CD4-positive, alpha-beta T cell treated with Interleukin-2 at 100 ng/mL for 4 hours (primary cell): ENCODE results near the gene PHGDH.
"Not testable (repeated sequence)": the region's sequence is repeated elsewhere in the genome, so short reads cannot be mapped to it uniquely, and the experiment has no call there.

Source experiments
- DNase-seq: peaks from one replicate; pipeline ENCODE4 v3.0.0-alpha.2; 2020; ENCODE audit warnings: low spot score

The PHGDH gene

DNA sequence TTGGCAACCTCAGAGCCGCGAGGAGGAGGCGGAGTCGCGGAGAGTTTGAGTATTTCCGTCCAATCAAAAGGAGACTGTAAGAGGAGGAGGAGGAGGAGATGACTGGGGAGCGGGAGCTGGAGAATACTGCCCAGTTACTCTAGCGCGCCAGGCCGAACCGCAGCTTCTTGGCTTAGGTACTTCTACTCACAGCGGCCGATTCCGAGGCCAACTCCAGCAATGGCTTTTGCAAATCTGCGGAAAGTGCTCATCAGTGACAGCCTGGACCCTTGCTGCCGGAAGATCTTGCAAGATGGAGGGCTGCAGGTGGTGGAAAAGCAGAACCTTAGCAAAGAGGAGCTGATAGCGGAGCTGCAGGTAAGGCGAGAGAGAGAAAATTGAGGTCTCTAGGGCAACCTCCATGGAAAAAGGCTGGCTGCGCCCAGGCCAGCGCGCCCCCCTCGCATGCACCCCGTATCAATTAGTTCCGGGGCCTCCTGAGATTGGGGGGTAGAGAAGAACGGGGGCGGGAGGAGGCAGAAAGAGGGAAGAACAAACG is at the start of gene PHGDH:
Gene PHGDH (plus strand): TSS at position 131 of the 538 bp plus-strand sequence. CDS start 89 bp downstream, at position 220.
- DNase-seq = peak; percentile 22

DNA sequence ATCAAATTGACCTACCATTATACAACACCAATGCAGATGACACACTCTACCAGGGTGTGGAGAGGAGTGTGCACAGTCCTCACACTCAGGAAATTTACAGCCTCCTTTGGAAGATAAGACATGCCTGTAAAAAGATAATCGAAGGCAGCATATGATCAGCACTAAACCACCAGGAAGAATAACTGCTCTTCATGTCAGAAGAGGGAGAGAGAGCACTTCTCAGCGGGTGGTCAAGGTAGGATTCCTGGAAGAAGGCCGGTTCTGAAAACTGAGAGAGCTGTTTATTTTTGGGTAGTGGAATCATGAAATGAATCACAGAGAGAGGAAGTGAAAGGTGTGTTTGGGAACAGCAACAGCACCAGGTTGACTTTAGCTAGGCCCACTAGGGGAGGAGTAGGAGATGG is 49.7 kb upstream of the PHGDH start:
- DNase-seq = no peak

DNA sequence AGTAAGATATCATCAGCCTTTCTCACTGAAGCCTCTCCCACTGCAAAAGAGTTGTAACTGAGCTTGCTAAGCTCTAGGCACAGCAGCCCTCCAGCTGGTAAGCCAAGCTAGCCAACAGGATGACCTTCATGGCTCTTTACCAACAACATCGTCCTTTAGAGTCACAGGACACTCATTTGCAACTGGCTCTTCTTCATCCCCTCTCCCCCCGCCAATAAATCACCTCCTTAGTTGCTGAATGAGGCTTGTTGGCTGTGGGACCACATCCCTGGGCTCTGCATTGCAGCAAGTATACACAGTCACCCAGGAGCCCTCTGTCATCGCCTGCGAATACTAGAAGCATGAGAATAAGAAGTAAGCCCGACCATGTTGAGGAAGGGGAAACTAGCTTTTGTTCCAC is 47.7 kb upstream of the PHGDH start:
- DNase-seq = no peak

DNA sequence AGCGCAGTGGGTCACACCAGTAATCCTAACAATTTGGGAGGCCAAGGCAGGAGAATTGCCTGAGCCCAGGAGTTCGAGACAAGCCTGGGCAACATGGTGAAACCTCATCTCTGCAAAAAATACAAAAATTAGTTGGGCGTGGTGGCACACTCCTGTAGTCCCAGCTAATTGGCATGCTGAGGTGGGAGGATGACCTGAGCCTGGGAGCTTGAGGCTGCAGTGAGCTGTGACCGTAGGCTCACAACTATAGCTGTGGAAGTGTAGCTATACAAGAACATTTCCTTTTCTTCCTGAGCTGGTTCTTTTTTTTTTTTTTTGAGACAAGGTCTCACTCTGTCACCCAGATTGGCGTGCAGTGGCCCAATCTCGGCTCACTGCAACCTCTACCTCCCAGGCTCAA is 44.6 kb upstream of the PHGDH start:
- no peak for DNase-seq

DNA sequence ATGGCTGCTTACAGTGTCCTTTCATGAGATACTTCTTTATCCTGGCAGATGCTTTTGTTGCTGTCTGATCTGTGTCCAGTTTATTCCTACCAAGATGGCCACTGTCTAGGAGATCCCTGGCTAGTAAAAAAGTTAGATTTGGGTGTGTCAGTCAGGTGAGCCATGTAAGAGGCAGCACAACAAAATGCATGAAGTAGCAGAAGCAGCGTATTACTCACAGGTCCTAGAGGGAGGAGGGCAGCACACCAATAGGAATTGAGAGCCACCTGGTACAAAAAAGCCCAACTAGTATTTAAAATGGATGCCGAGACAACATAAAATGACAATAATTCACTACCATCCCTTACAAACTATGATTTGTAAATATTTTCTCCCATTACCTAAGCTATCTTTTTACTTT is 40.8 kb upstream of the PHGDH start:
- no peak for DNase-seq

DNA sequence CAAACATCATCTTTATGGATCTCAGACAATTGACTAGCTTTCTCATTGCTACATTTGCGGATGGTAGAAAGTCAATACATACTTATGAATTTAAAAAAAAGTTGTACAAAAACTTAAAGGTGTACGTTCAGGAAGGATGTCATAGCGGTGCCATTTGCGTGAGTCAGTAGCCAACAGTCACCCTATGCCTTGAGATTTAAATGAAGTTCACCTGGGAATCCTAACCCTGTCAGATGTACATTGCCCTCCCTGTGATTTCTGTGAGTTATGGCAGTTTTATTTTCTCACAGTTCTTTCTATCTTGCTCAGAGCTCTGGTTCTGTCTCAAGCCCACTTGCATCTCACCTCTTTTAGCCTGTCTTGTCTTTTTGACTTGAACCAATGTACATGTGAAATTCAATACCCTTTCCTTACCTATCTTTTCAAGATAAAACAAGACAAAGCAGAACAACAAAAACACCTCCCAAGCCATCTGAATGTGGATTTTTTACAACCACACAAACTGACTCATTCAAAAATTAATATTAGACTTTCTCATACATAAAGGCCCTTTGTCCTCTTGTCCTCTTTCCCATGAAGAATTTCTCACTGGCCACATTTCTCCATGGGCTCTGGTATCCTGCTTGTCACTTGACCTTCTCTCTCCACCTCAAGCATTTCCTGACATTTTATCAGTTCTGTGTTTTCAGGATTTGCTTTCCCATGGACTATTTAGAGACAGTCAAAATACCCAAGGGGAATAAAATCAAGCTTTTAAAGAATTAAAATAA is 38.4 kb upstream of the PHGDH start:
- DNase-seq = no peak

DNA sequence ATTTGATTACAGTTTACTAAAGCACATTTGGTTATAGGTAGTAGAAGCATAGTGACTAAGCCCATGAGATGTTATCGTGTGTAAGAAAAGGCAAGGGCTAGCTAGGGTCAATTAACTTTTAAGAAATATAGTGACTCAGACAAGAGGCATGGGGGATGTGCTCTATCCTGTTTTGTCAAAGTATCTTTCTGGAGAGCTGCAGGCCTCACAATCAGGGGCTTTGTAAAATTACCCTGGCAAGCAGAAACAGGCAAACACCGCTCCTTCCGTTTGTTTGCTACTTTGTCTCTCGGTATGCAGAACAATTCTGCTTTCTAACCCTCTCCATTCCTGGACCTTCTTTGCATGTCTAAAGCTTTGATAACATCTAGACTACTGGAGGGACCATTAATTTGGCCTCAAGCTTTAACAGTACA is 37.6 kb upstream of the PHGDH start:
- DNase-seq = no peak

DNA sequence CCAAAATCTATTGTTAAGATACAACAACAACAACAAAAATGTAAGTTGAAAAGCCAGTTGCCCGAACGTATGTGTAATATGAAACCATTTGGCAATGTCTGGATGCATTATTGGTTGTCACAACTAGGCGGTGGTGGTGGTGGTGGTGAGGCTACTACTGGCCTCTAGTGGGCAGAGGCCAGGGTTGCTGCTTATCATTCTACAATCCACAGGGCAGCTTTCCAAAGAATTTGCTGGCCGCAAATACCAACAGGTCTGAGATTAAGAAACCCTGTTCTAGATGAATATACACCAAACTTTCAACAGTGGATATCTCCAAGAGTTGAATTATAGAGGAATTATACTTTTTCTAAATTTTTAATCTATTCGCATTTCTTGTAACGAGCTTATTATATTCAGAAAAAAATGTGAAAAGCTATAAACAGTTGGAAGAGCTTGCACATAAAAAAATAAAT is 36.9 kb upstream of the PHGDH start:
- no peak for DNase-seq

DNA sequence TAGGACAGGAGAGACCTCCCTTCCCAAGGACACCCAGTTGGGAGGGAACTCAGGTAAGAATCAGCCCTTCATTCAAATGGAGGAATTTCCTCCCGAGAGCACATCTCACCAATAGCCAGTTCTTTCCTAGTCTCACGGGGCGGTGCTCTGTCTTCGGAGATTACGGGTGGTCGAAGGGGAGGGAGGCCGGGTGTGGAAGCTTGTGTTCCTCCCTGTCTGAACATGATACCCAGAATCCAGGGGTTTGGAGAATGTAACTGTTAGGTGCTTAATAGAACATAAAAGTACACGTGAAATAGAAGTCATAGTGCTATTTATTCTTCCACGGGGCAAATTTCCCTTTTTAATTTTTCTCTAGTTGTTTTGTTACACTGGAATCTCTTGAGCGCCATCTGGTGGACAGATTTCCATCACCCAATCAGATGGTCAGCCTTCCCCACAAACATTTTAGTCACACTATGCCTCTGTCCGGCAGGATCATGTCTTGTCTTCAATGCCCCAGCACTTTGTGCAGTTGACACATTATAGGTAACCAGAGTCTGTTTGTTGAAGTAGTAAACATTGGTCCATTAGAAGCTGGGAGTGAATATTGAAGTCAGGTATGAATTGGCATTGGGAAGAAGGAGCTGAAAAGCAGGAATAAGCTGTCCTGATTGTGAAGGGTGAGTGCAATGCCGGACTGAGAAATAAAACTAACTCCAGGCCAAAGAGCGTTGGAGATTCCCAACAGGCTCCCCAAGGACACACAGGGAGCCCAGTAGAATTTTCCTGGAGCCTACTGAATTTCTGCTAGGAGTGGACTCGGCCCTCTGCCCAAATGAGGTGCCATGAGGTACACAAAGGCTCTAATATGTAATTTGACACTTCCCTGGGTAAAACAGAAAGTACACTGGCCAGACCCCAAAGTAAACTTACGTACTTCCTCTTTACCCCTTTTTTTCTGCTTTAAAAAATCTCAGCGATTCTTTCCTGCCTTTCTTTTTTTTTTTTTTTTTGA is 36.1 kb upstream of the PHGDH start:
- peak; percentile 63 for DNase-seq

DNA sequence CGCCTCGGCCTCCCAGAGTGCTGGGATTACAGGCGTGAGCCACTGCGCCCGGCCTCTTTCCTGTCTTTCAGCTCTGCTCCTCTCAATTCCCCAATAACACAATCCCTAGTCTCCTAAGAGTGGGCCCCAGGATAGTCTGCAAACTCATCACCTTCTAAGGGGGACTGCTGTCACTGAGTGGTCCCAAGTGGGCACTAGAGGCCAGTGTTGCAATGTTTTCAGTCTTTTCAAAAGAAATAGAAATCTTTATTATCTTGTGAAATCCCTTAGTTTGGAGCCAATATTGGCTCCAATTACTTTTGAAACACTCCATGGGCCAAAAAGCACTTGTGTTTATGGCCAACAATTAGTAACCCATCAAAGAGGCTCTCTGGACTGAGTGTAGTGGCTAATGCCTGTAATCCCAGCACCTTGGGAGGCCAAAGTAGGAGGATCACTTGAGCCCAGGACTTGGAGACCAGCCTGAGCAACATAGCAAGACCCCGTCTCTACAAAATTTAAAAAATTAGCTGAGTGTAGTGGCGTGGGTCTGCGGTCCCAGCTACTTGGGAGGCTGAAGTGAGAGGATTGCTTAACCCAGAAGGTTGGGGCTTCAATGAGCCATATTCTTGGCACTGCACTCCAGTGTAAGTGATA is 35.0 kb upstream of the PHGDH start:
- no peak for DNase-seq

DNA sequence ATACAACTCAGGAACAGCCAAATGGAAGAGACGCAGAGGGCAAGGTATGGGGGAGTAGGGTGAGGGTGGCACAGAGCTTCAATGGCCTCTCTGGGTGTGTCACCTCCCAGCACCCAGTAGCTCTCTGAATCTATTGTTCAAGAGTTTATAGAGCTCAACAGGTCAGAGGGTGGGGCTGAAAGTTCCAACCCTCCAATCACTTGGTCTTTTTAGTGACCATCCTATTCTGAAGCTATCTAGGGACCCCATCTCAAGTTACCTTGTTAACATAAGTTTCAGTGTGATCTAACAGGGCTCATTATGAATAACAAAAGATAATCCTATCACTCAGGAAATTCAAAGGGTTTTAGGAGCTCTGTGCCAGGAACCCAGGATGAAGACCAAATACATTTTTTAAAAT is 32.5 kb upstream of the PHGDH start:
- DNase-seq = no peak

DNA sequence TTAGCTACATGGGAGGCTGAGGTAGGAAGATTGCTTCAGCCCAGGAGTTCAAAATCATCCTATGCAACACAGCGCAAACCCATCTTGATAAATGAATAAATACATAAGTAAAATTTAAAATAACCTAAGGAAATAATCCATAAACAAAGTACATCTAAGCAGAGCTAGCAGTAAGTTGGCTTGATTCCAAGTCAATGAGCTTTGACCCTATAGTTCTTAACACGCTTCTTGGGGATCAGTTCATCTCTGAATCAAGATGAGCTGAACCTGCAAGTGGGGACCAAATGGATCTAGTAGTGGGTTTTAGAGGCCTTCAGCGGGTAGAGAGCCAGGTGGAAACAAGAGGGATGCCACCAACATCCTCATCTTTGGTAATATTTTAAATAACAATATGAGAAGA is 31.5 kb upstream of the PHGDH start:
- no peak for DNase-seq

DNA sequence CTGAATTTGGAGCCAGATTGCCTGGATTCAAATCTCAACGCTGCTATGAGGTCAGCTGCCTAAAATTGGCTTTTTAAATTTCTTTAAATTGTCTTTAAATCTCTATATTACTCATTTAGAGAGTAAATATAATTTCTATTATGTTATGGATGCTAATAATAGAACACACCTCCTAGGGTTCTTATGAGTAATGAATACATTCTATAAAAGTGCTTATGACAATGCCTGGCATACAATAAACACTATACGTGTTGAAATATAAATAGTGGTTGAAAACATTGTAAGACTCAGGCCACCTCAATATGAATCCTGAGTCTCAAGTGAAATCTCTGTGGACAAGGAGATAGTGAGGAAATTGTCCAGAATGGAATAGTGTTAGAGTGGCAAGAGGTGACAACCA is 31.0 kb upstream of the PHGDH start:
- no peak for DNase-seq

DNA sequence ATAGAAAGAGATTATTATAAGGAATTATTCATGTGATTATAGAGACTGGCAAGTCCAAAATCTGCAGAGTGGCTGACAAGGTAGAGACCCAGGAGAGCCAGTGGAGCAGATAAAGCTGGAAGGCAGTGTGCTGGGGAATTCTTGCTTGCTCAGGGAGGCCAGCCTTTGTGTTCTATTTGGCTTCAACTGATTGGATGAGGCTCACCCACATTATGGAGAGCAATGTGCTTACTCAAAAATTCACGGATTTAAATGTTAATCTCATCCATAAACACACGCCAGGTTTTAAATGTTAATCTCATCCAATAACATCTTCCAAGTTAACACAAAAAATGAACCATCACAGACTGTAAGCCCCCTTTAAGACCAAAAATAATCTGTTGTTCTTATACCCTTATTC is 30.2 kb upstream of the PHGDH start:
- no peak for DNase-seq

DNA sequence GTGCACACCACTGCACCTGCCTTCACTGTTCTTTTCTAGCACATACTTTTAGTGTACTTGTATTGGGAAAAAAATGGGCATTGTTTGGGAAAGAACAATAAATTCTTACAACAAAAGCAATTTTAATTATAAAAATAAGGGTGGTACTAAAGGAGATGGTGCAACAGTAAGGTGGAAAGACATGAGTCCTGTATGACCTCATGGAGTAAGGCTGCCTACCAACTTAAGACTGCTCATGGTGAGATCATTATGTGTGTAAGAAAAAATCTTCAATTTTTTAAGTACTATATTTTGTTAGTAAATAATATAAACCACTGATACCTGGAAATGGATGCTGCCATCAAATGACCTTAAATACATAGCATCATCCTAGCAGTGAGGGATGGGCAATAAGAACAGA is 29.6 kb upstream of the PHGDH start:
- DNase-seq = no peak

DNA sequence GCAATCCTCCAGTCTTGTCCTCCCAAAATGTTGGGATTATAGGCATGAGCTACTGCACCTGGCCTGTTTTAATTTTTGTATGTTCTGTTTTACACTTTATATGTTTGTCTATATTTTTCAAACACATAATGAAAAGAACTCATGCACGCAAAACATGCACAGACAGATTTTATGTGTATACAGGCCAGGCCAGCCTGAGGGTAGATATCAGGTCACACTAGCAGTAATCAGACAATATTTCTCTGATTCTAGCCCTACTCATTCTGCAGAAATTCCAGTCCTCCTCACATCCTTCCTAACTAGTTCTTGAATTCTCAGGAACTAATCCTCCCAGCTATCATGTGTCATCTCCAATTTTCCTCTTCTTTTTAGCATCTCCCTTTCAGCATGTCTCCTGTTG is 27.8 kb upstream of the PHGDH start:
- DNase-seq = no peak

DNA sequence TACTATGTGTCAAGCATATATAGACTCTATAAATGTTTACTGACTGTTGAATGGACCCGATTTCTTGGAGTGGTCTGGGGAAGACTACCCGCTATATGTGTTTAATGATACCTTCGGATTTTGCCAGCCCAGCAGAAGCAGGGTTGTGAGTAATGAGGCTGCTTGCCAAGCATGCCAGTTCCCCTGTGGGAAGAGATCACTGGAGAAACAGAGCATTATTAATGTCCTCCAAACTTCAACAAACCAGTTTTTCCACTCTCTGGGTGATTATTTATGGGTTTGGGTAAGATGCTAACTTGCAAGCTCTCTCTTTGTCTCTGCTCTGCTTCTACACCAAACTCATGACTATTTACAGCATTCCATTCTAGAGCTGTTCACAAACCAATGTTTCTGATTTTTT is 25.1 kb upstream of the PHGDH start:
- DNase-seq = no peak

DNA sequence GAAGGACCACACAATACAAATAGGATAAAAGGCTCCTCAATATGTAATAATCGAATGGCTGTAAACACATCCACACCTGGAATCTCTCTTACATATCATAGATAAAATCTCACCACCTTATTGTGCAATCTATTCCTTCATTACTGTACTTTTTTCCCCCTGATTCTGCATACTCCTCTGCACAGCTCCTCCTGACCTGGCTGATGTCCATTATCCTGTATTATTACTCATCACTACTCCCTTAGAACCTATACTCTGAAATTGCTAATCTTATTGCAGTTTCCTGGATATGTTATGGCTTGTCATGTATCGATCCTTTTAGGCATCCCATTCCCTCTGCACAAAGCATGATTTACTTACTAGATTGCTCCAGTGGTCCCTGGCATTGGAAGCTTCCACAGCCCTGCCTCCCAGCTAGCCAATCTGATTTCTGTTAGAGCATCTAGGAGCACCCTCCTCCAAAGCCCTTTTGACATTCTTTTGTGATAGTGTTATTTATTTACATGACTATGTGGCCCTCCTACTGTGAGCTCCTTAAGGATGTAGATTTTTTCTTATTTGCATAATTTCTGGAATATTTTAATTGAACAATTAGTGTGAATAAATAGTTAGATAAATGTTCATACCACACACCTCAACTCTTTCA is 24.2 kb upstream of the PHGDH start:
- no peak for DNase-seq

DNA sequence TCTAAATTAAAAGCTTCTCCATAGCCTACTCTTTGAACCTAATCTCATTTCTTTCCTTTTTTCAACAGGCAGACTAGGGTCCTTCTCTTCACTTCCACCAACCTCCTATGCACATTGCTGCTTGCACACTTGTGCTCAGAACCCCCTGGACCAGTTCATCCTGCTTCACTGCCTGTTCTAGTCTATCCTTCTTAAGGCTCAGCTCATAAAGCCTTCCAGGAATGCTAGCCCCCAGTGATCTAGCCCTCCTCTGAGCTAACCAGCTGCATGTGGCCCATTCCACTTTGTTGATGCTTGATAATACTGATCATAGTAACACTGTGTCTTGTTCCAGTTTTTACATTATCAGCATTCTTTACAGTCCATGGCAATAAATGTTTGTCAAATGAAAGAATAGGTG is 22.9 kb upstream of the PHGDH start:
- no peak for DNase-seq

DNA sequence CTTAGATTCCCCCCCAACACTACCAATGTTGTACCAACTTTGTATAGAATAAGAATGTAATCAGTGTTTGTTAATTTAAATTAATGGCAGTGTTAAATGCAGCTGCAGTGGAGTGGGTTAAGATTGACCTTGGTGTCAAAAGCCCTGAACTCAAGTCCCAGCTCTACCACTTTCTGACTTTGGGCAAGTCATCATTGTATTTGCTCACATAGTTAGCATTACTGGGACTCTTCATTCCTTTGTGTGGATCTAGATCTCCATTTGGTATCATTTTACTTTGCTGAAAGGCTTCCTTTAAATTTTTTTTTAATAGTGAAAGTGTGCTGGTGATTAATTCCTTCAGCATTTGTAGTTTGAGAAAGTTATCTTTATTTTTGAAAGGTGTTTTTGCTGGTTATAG is 22.2 kb upstream of the PHGDH start:
- DNase-seq = no peak

DNA sequence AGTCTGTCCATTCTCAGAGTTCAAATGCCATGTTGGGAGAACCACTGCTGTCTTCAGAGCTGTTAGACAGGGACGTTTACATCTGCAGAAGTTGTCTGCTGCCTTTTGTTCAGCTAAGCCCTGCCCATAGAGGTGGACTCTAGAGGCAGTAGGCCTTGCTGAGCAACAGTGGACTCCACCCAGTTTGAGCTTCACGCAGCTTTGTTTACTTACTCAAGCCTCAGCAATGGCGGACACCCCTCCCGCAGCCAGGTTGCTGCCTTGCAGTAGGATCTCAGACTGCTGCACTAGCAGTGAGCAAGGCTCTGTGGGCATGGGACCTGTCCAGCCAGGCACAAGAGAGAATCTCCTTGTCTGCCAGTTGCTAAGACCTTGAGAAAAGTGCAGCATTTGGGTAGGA is 14.9 kb upstream of the PHGDH start:
- DNase-seq = not testable (repeated sequence)

DNA sequence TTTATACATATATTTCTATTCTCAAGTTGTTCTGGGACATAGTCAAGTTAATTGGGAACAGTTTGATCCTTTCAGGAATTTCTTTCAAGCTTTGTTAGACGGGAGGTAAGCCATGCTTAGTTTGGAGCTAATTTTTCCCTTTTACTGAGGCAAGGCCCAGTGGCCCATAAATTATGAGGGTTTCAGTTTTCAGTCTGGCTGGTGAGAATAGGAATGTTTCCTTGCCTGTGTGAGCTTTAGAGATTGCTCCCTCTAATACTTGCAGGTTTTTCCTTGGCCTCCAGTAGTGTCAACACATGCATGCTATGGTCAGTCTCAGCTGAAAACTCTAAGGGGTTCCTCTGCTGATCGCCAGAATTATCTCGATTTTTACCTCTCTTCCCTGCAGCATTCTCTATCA is 14.1 kb upstream of the PHGDH start:
- DNase-seq = no peak
